HG03558 (cell line): ENCODE measurements around the gene TOR1B.
A peak's percentile ranks its signal among the peaks of the same experiment; 100 is the strongest.

ENCODE experiments used
- ATAC-seq: cut with Tn5 transposase; IDR thresholded peaks from one replicate; pipeline ENCODE4 v1.9.1; 2021; ENCODE audit warnings: moderate number of reproducible peaks; ENCODE audit not compliant: unreplicated experiment; ENCODE audit errors: extremely low read depth

The TOR1B gene

GRCh38 chr9:129811967-129812363 lies 9.0 kb downstream of the TOR1B start:
- ATAC-seq: no peak

GRCh38 chr9:129812385-129812784 lies 9.4 kb downstream of the TOR1B start:
- no peak for ATAC-seq

GRCh38 chr9:129813661-129814060 lies 10.7 kb downstream of the TOR1B start:
- no peak for ATAC-seq

GRCh38 chr9:129814432-129815223 lies 11.6 kb downstream of the TOR1B start:
- ATAC-seq: no peak

- ATAC-seq: no peak
Observed at GRCh38 chr9:129815278-129815677, 12.3 kb downstream of the TOR1B start.

GRCh38 chr9:129816501-129817435 lies 13.8 kb downstream of the TOR1B start:
- ATAC-seq: no peak

GRCh38 chr9:129822898-129823541 lies 20.0 kb downstream of the TOR1B start:
- no peak for ATAC-seq

- peak; percentile 11 for ATAC-seq
Observed at GRCh38 chr9:129823542-129823934, 20.6 kb downstream of the TOR1B start.

GRCh38 chr9:129823935-129824601 lies 21.1 kb downstream of the TOR1B start, which contains the start of gene TOR1A:
TSS of gene TOR1A (minus strand) at chr9:129824136. CDS start at chr9:129824085, 51 bp downstream.
- peak; percentile 46 for ATAC-seq

- ATAC-seq: no peak
Observed at GRCh38 chr9:129826344-129826743, 23.4 kb downstream of the TOR1B start.

- no peak for ATAC-seq
Observed at GRCh38 chr9:129826759-129827158, 23.8 kb downstream of the TOR1B start.

- ATAC-seq: no peak
Observed at GRCh38 chr9:129828051-129828450, 25.1 kb downstream of the TOR1B start.

GRCh38 chr9:129828969-129829368 lies 26.0 kb downstream of the TOR1B start:
- no peak for ATAC-seq

- ATAC-seq: no peak
Observed at GRCh38 chr9:129832982-129833381, 30.0 kb downstream of the TOR1B start.

GRCh38 chr9:129834489-129835127 lies 31.6 kb downstream of the TOR1B start:
- peak; percentile 8 for ATAC-seq

GRCh38 chr9:129835128-129835859 lies 32.3 kb downstream of the TOR1B start, which contains the start of the genes C9orf78 and USP20:
TSS of gene C9orf78 (minus strand) at chr9:129835275. CDS start at chr9:129835221, 54 bp downstream.
TSS of gene USP20 (plus strand) at chr9:129835458. CDS start at chr9:129852556, 17,098 bp downstream.
- ATAC-seq: peak; percentile 73

GRCh38 chr9:129835860-129836223 lies 32.9 kb downstream of the TOR1B start:
- no peak for ATAC-seq

GRCh38 chr9:129836311-129837007 lies 33.5 kb downstream of the TOR1B start:
- ATAC-seq: no peak
